Activated naive CD8-positive, alpha-beta T cell treated with anti-CD3 and anti-CD28 coated beads, Interleukin-2, amount 10 ng/mL, durations not matched to agents 7 days and 5 days (primary cell): ENCODE results near the gene ANKRD16. TPM values are rescaled to one million over a fixed set of nuclear protein-coding genes. Genes with fewer than 3 reads are reported as not detected.
"Not testable (repeated sequence)": the region's sequence is repeated elsewhere in the genome, so short reads cannot be mapped to it uniquely, and the experiment has no call there.

ENCODE experiments used
- ATAC-seq: fragments of 150-1000 bp; cut with Tn5 transposase; one replicate; pipeline ENCODE4 v1.10.0; 2021; ENCODE audit warnings: low read depth, moderate library complexity
- POLR2A ChIA-PET: fragments of 350-600 bp; sonication (Branson Sonifier 250); formaldehyde crosslinking; loops from one replicate; lab custom pipeline; 2021; ENCODE audit warnings: antibody characterized with exemption; lab: Charles Lee
- DNase-seq: peaks from one replicate; pipeline ENCODE4 v3.0.0; 2021
- H3K27ac Mint-ChIP-seq: one replicate; pipeline ENCODE4 v1.8.0; 2022; ENCODE audit warnings: mild to moderate bottlenecking, mixed read lengths
- H3K27me3 Mint-ChIP-seq: one replicate; pipeline ENCODE4 v1.8.0; 2022; ENCODE audit warnings: mild to moderate bottlenecking, moderate library complexity, mixed read lengths
- H3K36me3 Mint-ChIP-seq: one replicate; pipeline ENCODE4 v1.8.0; 2021; ENCODE audit warnings: mild to moderate bottlenecking, mixed read lengths
- H3K4me1 Mint-ChIP-seq: one replicate; pipeline ENCODE4 v1.8.0; 2021; ENCODE audit warnings: mixed read lengths
- H3K4me3 Mint-ChIP-seq: one replicate; pipeline ENCODE4 v1.8.0; 2022; ENCODE audit warnings: mild to moderate bottlenecking, moderate library complexity, mixed read lengths
- H3K9me3 Mint-ChIP-seq: one replicate; pipeline ENCODE4 v1.8.0; 2021; ENCODE audit warnings: mixed read lengths
- total RNA-seq, 2 experiments: library from RNA; stranded (reverse); gene quantifications; one replicate each; pipeline ENCODE4 v1.2.3, GENCODE V29; 2021

ANKRD16 gene
- total RNA-seq, 2 experiments from 2014 or later = 6.2 to 6.3 TPM

DNA sequence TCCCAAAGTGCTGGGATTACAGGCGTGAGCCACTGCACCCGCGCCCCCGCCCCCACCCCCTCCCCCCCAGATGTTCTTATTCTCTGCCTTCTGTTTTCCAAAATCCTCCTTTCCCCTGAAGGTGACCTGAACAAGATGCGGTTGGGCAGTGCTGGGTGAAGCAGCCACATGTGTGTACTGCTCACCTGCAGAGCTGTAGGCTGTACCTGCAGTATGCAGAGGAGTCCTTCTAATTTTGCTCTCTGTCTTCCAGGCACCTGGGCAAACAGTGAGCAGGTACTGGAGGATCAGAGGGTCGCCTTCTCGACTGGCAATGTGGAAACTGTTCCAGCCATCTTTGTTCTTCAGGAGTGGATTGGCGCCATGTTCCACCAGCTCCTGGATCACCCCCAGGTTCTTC, 2.1 kb downstream of the ANKRD16 start:
- POLR2A ChIA-PET = interaction anchor here (0.6 to 1.0 kb wide), 3 partner anchors 75 to 171 kb away, joined by 3 to 5 read pairs (median 5); partner anchors contain the start of gene GDI2
- Mint-ChIP-seq H3K27ac (no peak overlapping the region), H3K4me1 (peaks cover 27% of the 10 kb centered on the region), H3K9me3 (no peaks in the 10 kb centered on the region), H3K4me3 (peak overlapping the region; percentile 23), H3K36me3 (peaks cover 25% of the 10 kb centered on the region), H3K27me3 (no peaks in the 10 kb centered on the region)
- ATAC-seq (no peak), DNase-seq (no peak)

DNA sequence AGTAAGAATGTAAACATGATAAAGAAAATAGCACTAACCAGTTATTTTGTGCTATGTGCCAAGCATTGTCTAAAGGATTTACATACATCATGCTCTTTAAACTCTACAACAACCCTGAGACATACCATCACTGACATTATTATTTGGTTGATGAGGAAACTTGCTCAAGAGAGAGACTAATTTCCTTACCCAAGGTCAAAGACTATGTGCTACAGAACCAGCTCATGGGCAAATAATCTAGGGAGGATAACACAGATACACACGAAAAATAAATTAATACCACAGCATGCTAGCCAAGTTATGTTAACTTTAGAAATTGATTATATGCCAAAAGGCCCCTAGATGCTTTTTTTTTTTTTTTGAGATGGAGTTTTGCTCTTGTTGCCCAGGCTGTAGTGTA, 2.7 kb downstream of the ANKRD16 start:
- Mint-ChIP-seq H3K36me3 (peaks cover 23% of the 10 kb centered on the region), H3K9me3 (no peaks in the 10 kb centered on the region), H3K27me3 (no peaks in the 10 kb centered on the region), H3K4me3 (no peak overlapping the region), H3K27ac (no peak overlapping the region), H3K4me1 (peaks cover 22% of the 10 kb centered on the region)
- POLR2A ChIA-PET = interaction anchor here (0.7 to 1.2 kb wide), 3 partner anchors 66 to 74 kb away, joined by 4 to 5 read pairs (median 4); partner anchors contain the start of gene GDI2
- DNase-seq (no peak), ATAC-seq (no peak)

GRCh38 chr10:5885619-5886018, 4.1 kb downstream of the ANKRD16 start:
- ATAC-seq (no peak), DNase-seq (no peak)
- Mint-ChIP-seq H3K9me3 (no peaks in the 10 kb centered on the region), H3K4me3 (no peak overlapping the region), H3K27ac (no peak overlapping the region), H3K4me1 (peaks cover 12% of the 10 kb centered on the region), H3K36me3 (peaks cover 19% of the 10 kb centered on the region), H3K27me3 (no peaks in the 10 kb centered on the region)
- POLR2A ChIA-PET = interaction anchor here (1.2 kb wide), 1 partner anchor 72 kb away, joined by 4 read pairs; no protein-coding TSS in a partner anchor

GRCh38 chr10:5882961-5883360, 6.7 kb downstream of the ANKRD16 start:
- Mint-ChIP-seq H3K4me1 (peaks cover 4% of the 10 kb centered on the region), H3K27ac (no peak overlapping the region), H3K4me3 (no peak overlapping the region), H3K9me3 (no peaks in the 10 kb centered on the region), H3K27me3 (no peaks in the 10 kb centered on the region), H3K36me3 (peaks cover 24% of the 10 kb centered on the region)
- no peak for ATAC-seq
- no peak for DNase-seq
- POLR2A ChIA-PET = no interaction called here

- H3K4me3 Mint-ChIP-seq, H3K27me3 Mint-ChIP-seq, H3K9me3 Mint-ChIP-seq, H3K4me1 Mint-ChIP-seq, POLR2A ChIA-PET, DNase-seq, ATAC-seq, H3K27ac Mint-ChIP-seq, H3K36me3 Mint-ChIP-seq: not testable (repeated sequence)
These were observed 12.7 kb downstream of the ANKRD16 start for GRCh38 chr10:5877041-5877440.

DNA sequence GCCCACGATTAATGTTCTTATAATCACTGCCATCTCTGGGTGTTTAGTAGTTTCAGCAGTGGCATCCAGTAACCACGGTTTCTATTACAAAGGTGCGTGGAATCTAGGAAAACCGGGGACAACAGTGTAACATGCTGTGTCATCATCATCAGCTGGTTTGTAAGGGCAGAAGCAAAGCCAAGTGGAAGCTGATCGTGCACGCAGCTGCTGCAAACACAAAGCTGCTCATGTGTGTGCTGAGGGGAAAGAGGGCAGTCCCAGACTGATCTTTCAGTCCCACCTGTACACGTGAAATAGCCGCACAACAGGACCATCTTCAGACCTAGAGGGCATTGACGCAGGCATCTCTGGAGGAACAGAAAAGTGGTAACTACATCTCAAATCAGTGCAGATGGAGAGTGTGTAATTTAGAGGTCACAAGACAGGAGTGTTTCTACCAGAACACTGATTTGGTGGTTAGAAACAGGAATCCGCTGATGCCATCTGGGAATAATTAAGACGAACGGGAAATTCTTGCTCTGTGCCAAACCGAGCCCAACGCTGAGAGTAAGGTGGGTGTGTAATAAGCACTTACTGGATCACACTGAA, 13.4 kb downstream of the ANKRD16 start:
- no peaks in the 10 kb centered on the region for H3K27me3 Mint-ChIP-seq
- H3K36me3 Mint-ChIP-seq = peaks cover 7% of the 10 kb centered on the region
- no peaks in the 10 kb centered on the region for H3K9me3 Mint-ChIP-seq
- ATAC-seq = no peak
- POLR2A ChIA-PET = no interaction called here
- H3K4me3 Mint-ChIP-seq = no peak overlapping the region
- no peak overlapping the region for H3K27ac Mint-ChIP-seq
- H3K4me1 Mint-ChIP-seq = peaks cover 5% of the 10 kb centered on the region
- no peak for DNase-seq

DNA sequence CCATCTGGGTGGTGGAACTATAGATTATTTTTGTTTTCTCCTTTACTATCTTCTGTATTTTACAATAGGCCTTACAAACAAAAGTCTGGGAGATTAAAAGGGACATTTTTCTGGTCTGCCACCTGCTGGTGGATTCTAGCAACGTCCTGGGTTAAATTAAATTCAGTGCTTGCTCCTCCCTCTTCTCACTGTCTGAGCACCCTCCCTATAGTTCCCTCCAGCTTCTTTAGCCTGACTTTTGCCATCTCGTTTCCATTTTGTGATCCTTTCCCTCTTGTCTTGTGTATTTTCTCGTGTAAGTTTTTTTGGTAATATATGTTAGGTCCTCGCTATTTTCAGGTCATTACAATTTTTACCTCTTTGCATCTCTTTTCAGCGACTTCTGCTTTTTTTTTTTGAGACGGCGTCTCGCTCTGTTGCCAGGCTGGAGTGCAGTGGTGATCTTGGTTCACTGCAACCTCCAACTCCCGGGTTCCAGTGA, 16.1 kb downstream of the ANKRD16 start:
- Mint-ChIP-seq H3K4me1 (peaks cover 7% of the 10 kb centered on the region), H3K4me3 (peak overlapping the region; percentile 56), H3K27me3 (no peaks in the 10 kb centered on the region), H3K27ac (peak overlapping the region; percentile 62), H3K9me3 (peaks cover 2% of the 10 kb centered on the region), H3K36me3 (peaks cover 9% of the 10 kb centered on the region)
- POLR2A ChIA-PET = interaction anchor here (1.7 kb wide), 1 partner anchor 17 kb away, joined by 5 read pairs; the partner anchor contains the start of genes ANKRD16 and FBH1
- ATAC-seq (peak; percentile 86), DNase-seq (peak; percentile 59)

GRCh38 chr10:5871596-5871995, 18.1 kb downstream of the ANKRD16 start:
- Mint-ChIP-seq H3K36me3 (peaks cover 6% of the 10 kb centered on the region), H3K4me1 (peaks cover 9% of the 10 kb centered on the region), H3K27me3 (no peaks in the 10 kb centered on the region), H3K9me3 (peaks cover 2% of the 10 kb centered on the region), H3K27ac (peak overlapping the region; percentile 2), H3K4me3 (no peak overlapping the region)
- DNase-seq (no peak), ATAC-seq (no peak)
- POLR2A ChIA-PET = no interaction called here

- Mint-ChIP-seq H3K36me3 (peaks cover 5% of the 10 kb centered on the region), H3K4me3 (no peak overlapping the region), H3K9me3 (peaks cover 2% of the 10 kb centered on the region), H3K4me1 (peaks cover 9% of the 10 kb centered on the region), H3K27me3 (no peaks in the 10 kb centered on the region), H3K27ac (no peak overlapping the region)
- no peak for ATAC-seq
- POLR2A ChIA-PET = no interaction called here
- DNase-seq = no peak
These were observed 20.5 kb downstream of the ANKRD16 start for GRCh38 chr10:5869156-5869555.

DNA sequence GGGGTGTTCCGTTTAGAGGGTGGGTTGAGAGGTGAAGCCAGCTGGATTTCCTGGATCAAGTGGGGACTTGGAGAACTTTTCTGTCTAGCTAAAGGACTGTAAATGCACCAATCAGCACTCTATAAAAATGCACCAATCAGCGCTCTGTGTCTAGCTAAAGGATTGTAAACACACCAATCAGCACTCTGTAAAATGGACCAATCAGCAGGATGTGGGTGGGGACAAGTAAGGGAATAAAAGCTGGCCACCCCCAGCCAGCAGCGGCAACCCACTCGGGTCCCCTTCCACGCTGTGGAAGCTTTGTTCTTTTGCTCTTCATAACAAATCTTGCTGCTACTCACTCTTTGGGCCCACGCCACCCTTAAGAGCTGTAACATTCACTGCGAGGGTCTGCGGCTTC, 21.3 kb downstream of the ANKRD16 start:
- not testable (repeated sequence) for H3K27ac Mint-ChIP-seq, H3K4me1 Mint-ChIP-seq, DNase-seq, H3K4me3 Mint-ChIP-seq, H3K9me3 Mint-ChIP-seq, H3K36me3 Mint-ChIP-seq, ATAC-seq, H3K27me3 Mint-ChIP-seq
- POLR2A ChIA-PET = interaction anchor here (1.1 kb wide), 1 partner anchor 21 kb away, joined by 3 read pairs; the partner anchor contains the start of genes ANKRD16 and FBH1

DNA sequence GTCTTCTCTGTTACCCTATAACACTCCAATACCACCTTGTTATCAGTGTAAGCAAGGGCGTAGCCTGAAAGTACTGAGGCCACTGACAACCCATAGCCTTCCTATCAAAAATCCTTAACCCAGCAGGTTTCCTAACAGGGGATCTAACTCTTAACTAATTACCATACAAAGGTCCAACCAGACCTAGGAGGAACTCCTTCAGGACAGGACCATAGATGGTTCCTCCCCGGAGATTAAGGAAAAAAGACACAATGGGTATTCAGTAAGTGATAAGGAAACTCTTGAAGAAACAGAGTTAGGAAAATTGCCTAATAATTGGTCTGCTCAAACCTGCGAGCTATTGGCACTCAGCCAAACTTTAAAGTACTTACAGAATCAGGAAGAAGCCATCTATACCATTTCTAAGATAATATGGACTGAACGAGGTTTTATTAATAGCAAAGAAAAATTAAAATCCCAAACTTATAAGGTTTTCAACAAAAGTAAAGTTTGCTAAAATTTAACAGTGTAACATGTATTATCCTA, 22.5 kb downstream of the ANKRD16 start:
- H3K27ac Mint-ChIP-seq, POLR2A ChIA-PET, H3K4me1 Mint-ChIP-seq: not testable (repeated sequence)

GRCh38 chr10:5866451-5867081, 23.1 kb downstream of the ANKRD16 start:
- POLR2A ChIA-PET, H3K4me1 Mint-ChIP-seq, H3K9me3 Mint-ChIP-seq, H3K27me3 Mint-ChIP-seq, ATAC-seq, H3K27ac Mint-ChIP-seq, DNase-seq, H3K4me3 Mint-ChIP-seq, H3K36me3 Mint-ChIP-seq: not testable (repeated sequence)

More for the DNA sequence above, 22.5 kb downstream of the ANKRD16 start:
- ATAC-seq, DNase-seq, H3K36me3 Mint-ChIP-seq, H3K27me3 Mint-ChIP-seq, H3K9me3 Mint-ChIP-seq, H3K4me3 Mint-ChIP-seq: not testable (repeated sequence)

- H3K9me3 Mint-ChIP-seq, H3K4me3 Mint-ChIP-seq, H3K27ac Mint-ChIP-seq, H3K36me3 Mint-ChIP-seq, ATAC-seq, POLR2A ChIA-PET, DNase-seq, H3K4me1 Mint-ChIP-seq, H3K27me3 Mint-ChIP-seq: not testable (repeated sequence)
These were observed 26.6 kb downstream of the ANKRD16 start for GRCh38 chr10:5862981-5863685.
